ENCODE measurements around the gene SET. TPM values are rescaled to one million over a fixed set of nuclear protein-coding genes. Genes with fewer than 3 reads are reported as not detected.

Gene SET
- total and polyA plus RNA-seq, 2 donors (not counting 3 experiments of a cell fraction or from before 2014, with no cell fraction given): 61.1 to 483 TPM

DNA sequence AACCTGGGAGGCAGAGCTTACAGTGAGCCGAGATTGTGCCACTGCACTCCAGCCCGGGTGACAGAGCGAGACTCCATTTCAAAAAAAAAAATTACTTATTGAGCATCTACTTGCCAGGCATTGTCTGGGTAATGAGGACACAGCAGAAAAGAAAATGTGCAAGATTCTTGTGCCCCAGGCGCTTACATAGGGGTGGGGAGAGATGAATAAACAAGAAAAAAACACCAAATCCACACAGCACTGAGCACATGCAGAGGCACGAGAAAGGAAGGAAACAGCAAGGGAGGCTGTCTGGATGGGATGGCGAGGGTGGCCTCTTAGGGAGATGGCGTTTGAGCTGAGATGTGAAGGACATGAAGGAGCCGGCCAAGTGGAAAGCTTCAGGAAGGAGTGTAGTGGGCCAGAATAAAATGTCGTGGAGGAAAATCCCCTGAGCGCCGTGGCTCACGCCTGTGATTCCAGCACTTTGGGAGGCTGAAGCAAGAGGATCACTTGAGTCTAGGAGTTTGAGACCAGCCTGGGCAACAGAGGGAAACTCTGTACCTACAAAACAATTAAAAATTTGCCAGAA is 46.3 kb upstream of the SET start:
- intact Hi-C loops (cut with micrococcal nuclease) (no loop called here), dilution Hi-C loops (cut with MboI; ENCODE audit: extremely low pct_ligation_motif_present, low sequenced_read_pairs) (no loop called here)
- Histone ChIP-seq H3K9me1 (replicated peaks; ENCODE audit: control insufficient read depth, extremely low read depth, insufficient read depth, low read length) (no peaks in the 10 kb centered on the region), H3K4me3 (replicated peaks in 1 of 3; ENCODE audit: insufficient read depth in 1 of 3, low read depth in 1 of 3, low read length in 3 of 3) (no peak overlapping the region), H3K4me2 (ENCODE audit: insufficient read depth, low read length) (no peak overlapping the region), H4K20me1 (replicated peaks; ENCODE audit: control insufficient read depth, extremely low read depth, insufficient read depth, low read length) (no peaks in the 10 kb centered on the region), H3K9ac (replicated peaks; ENCODE audit: extremely low read depth, insufficient read depth, low read length) (no peak overlapping the region), H3K27ac (ENCODE audit: insufficient read depth, low read depth, low read length) (no peak overlapping the region), H3K4me1 (ENCODE audit: control insufficient read depth, extremely low read depth, insufficient read depth, low read length) (no peaks in the 10 kb centered on the region), H2AFZ (ENCODE audit: low read depth, low read length) (no peak overlapping the region), H3K9me3 (replicated peaks; ENCODE audit: control insufficient read depth, insufficient read depth, low read length) (no peaks in the 10 kb centered on the region), H3K79me2 (ENCODE audit: control insufficient read depth, insufficient read depth, low read length) (no peaks in the 10 kb centered on the region), H3K27me3 (ENCODE audit: control insufficient read depth in 2 of 2, insufficient read depth in 2 of 2, low read length in 2 of 2) (no peaks in the 10 kb centered on the region), H3K36me3 (ENCODE audit: control insufficient read depth in 2 of 2, extremely low read depth in 1 of 2, insufficient read depth in 2 of 2, low read length in 2 of 2) (peaks cover 2 to 3% of the 10 kb centered on the region in 2 experiments)
- TF ChIP-seq POLR2AphosphoS5 (IDR thresholded peaks at IDR 0.05; ENCODE audit: insufficient read depth, low read depth, low read length) (no peak), GATA2 (IDR thresholded peaks at IDR 0.05; ENCODE audit: insufficient read depth, insufficient read length, low read depth, low read length) (no peak), JUN (IDR thresholded peaks at IDR 0.05; ENCODE audit: borderline replicate concordance, insufficient read depth, insufficient read length, low read depth) (no peak), FOS (IDR thresholded peaks at IDR 0.05; ENCODE audit: borderline replicate concordance, insufficient read depth, low read length) (no peak), POLR2A (IDR thresholded peaks at IDR 0.05; ENCODE audit: low read depth, low read length) (no peak), MYC (IDR thresholded peaks at IDR 0.05; ENCODE audit: low read depth, low read length) (no peak), EZH2 (IDR thresholded peaks at IDR 0.05; ENCODE audit: borderline replicate concordance, low read depth, low read length, severe bottlenecking) (no peak)
- TF ChIP-seq, protein P1, sequence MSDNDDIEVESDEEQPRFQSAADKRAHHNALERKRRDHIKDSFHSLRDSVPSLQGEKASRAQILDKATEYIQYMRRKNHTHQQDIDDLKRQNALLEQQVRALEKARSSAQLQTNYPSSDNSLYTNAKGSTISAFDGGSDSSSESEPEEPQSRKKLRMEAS (IDR thresholded peaks at IDR 0.05; ENCODE audit: insufficient read depth, insufficient read length): no peak
- TF ChIP-seq, protein P2, sequence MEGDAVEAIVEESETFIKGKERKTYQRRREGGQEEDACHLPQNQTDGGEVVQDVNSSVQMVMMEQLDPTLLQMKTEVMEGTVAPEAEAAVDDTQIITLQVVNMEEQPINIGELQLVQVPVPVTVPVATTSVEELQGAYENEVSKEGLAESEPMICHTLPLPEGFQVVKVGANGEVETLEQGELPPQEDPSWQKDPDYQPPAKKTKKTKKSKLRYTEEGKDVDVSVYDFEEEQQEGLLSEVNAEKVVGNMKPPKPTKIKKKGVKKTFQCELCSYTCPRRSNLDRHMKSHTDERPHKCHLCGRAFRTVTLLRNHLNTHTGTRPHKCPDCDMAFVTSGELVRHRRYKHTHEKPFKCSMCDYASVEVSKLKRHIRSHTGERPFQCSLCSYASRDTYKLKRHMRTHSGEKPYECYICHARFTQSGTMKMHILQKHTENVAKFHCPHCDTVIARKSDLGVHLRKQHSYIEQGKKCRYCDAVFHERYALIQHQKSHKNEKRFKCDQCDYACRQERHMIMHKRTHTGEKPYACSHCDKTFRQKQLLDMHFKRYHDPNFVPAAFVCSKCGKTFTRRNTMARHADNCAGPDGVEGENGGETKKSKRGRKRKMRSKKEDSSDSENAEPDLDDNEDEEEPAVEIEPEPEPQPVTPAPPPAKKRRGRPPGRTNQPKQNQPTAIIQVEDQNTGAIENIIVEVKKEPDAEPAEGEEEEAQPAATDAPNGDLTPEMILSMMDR (IDR thresholded peaks at IDR 0.05; ENCODE audit: extremely low read depth in 1 of 2, insufficient read depth in 1 of 2, low read depth in 1 of 2, low read length in 2 of 2): no peak
- BruUV-seq (replicated peaks): no TSS peak
- no peak for DNase-seq (ENCODE audit: low read depth, low spot score)
- CTCF ChIA-PET: interaction anchor here (1.3 kb wide), 1 partner anchor 7 kb away, joined by 6 read pairs; no protein-coding TSS in a partner anchor
- no peak for FAIRE-seq
- POLR2A ChIA-PET: interaction anchor here (0.7 kb wide), 1 partner anchor 41 kb away, joined by 4 read pairs; no protein-coding TSS in a partner anchor
